ENCODE measurements around the gene AEBP1. TPM values are rescaled to one million over a fixed set of nuclear protein-coding genes. Genes with fewer than 3 reads are reported as not detected.
A peak's percentile ranks its signal among the peaks of the same experiment; 100 is the strongest.

The AEBP1 gene
- total RNA-seq, 1 donor = 267 TPM

- H3K9me3 ChIP-seq (ENCODE audit: low read depth, low read length) = no peaks in the 10 kb centered on the region
- no peaks in the 10 kb centered on the region for H3K79me2 ChIP-seq (ENCODE audit: insufficient read depth, low read length)
- no peak overlapping the region for H3K4me3 ChIP-seq (ENCODE audit: insufficient read depth, low read length)
- H3K27me3 ChIP-seq (ENCODE audit: insufficient read depth, low read length) = peaks cover 15% of the 10 kb centered on the region
- DNase-seq (ENCODE audit: insufficient read length, low spot score, missing footprints) = peak; percentile 63
- H2AFZ ChIP-seq (ENCODE audit: low read length) = no peak overlapping the region
- TF ChIP-seq CTCF (IDR thresholded peaks at IDR 0.05; ENCODE audit: extremely low read depth, low read depth, low read length) = no peak
- H3K4me1 ChIP-seq (ENCODE audit: insufficient read depth, low read length) = no peaks in the 10 kb centered on the region
- H3K27ac ChIP-seq (ENCODE audit: low read depth, low read length) = no peak overlapping the region
- H3K36me3 ChIP-seq (ENCODE audit: insufficient read depth, low read length) = no peaks in the 10 kb centered on the region
- no peak overlapping the region for H3K4me2 ChIP-seq (ENCODE audit: insufficient read depth, low read length)
- no peaks in the 10 kb centered on the region for H4K20me1 ChIP-seq (ENCODE audit: insufficient read depth, low read length)
Measured at GRCh38 chr7:44143646-44144250, 39.6 kb downstream of the AEBP1 start.

- DNase-seq (ENCODE audit: insufficient read length, low spot score, missing footprints) = peak; percentile 89
- TF ChIP-seq CTCF (IDR thresholded peaks at IDR 0.05; ENCODE audit: extremely low read depth, low read depth, low read length) = no peak
- H3K4me3 ChIP-seq (ENCODE audit: insufficient read depth, low read length) = no peak overlapping the region
- H3K27me3 ChIP-seq (ENCODE audit: insufficient read depth, low read length) = peaks cover 15% of the 10 kb centered on the region
- H3K79me2 ChIP-seq (ENCODE audit: insufficient read depth, low read length) = no peaks in the 10 kb centered on the region
- H3K9me3 ChIP-seq (ENCODE audit: low read depth, low read length) = no peaks in the 10 kb centered on the region
- no peak overlapping the region for H2AFZ ChIP-seq (ENCODE audit: low read length)
- H4K20me1 ChIP-seq (ENCODE audit: insufficient read depth, low read length) = no peaks in the 10 kb centered on the region
- H3K36me3 ChIP-seq (ENCODE audit: insufficient read depth, low read length) = no peaks in the 10 kb centered on the region
- H3K4me1 ChIP-seq (ENCODE audit: insufficient read depth, low read length) = no peaks in the 10 kb centered on the region
- no peak overlapping the region for H3K4me2 ChIP-seq (ENCODE audit: insufficient read depth, low read length)
- no peak overlapping the region for H3K27ac ChIP-seq (ENCODE audit: low read depth, low read length)
Measured at GRCh38 chr7:44144426-44144967, 40.4 kb downstream of the AEBP1 start.

- no peaks in the 10 kb centered on the region for H3K4me1 ChIP-seq (ENCODE audit: insufficient read depth, low read length)
- H3K36me3 ChIP-seq (ENCODE audit: insufficient read depth, low read length) = no peaks in the 10 kb centered on the region
- H2AFZ ChIP-seq (ENCODE audit: low read length) = no peak overlapping the region
- no peak overlapping the region for H3K27ac ChIP-seq (ENCODE audit: low read depth, low read length)
- no peaks in the 10 kb centered on the region for H3K79me2 ChIP-seq (ENCODE audit: insufficient read depth, low read length)
- peak overlapping the region; percentile 67 for H3K4me2 ChIP-seq (ENCODE audit: insufficient read depth, low read length)
- no peaks in the 10 kb centered on the region for H3K9me3 ChIP-seq (ENCODE audit: low read depth, low read length)
- no peak overlapping the region for H3K4me3 ChIP-seq (ENCODE audit: insufficient read depth, low read length)
- H4K20me1 ChIP-seq (ENCODE audit: insufficient read depth, low read length) = no peaks in the 10 kb centered on the region
- H3K27me3 ChIP-seq (ENCODE audit: insufficient read depth, low read length) = peaks cover 15% of the 10 kb centered on the region
- no peak for TF ChIP-seq CTCF (IDR thresholded peaks at IDR 0.05; ENCODE audit: extremely low read depth, low read depth, low read length)
- no peak for DNase-seq (ENCODE audit: insufficient read length, low spot score, missing footprints)
Measured at GRCh38 chr7:44144968-44145478, 40.9 kb downstream of the AEBP1 start.

GRCh38 chr7:44145479-44145968, 41.4 kb downstream of the AEBP1 start:
- Histone ChIP-seq H3K36me3 (ENCODE audit: insufficient read depth, low read length) (no peaks in the 10 kb centered on the region), H2AFZ (ENCODE audit: low read length) (peak overlapping the region; percentile 59), H4K20me1 (ENCODE audit: insufficient read depth, low read length) (no peaks in the 10 kb centered on the region), H3K9me3 (ENCODE audit: low read depth, low read length) (no peaks in the 10 kb centered on the region), H3K79me2 (ENCODE audit: insufficient read depth, low read length) (no peaks in the 10 kb centered on the region), H3K27ac (ENCODE audit: low read depth, low read length) (no peak overlapping the region), H3K4me3 (ENCODE audit: insufficient read depth, low read length) (peak overlapping the region; percentile 51), H3K4me1 (ENCODE audit: insufficient read depth, low read length) (no peaks in the 10 kb centered on the region), H3K27me3 (ENCODE audit: insufficient read depth, low read length) (peaks cover 15% of the 10 kb centered on the region), H3K4me2 (ENCODE audit: insufficient read depth, low read length) (peak overlapping the region; percentile 67)
- no peak for TF ChIP-seq CTCF (IDR thresholded peaks at IDR 0.05; ENCODE audit: extremely low read depth, low read depth, low read length)
- DNase-seq (ENCODE audit: insufficient read length, low spot score, missing footprints) = peak; percentile 79

Measured in osteoblast (primary cell).